Lower leg skin (tissue), 3 donors: ENCODE data around the gene TTBK1.

Experiments
- CTCF ChIP-seq, 3 donors: fragments of 450-650 bp; IDR thresholded peaks; one replicate each; pipeline ENCODE4 v1.5.1; 2016; ENCODE audit warnings: antibody characterized with exemption in 3 of 3, mild to moderate bottlenecking in 3 of 3, moderate library complexity in 2 of 3
- POLR2A ChIP-seq, 2 donors: fragments of 450-650 bp; IDR thresholded peaks; one replicate each; pipeline ENCODE4 v1.6.1; 2016 to 2017; ENCODE audit warnings: antibody characterized with exemption in 2 of 2, mild to moderate bottlenecking in 1 of 2, moderate library complexity in 1 of 2

GRCh38 chr6:43304361-43304760 is 61.1 kb downstream of the TTBK1 start:
- TF ChIP-seq CTCF (IDR thresholded peaks at IDR 0.05) (no peak), POLR2A (IDR thresholded peaks at IDR 0.05) (no peak)
